Gastrocnemius medialis (tissue), 4 donors: ENCODE results near the gene MORN3.

ENCODE experiments used
- POLR2A ChIP-seq, 2 donors: fragments of 450-650 bp; IDR thresholded peaks; one replicate each; pipeline ENCODE4 v1.6.1; 2017; ENCODE audit warnings: antibody characterized with exemption in 2 of 2, mild to moderate bottlenecking in 2 of 2, moderate library complexity in 2 of 2
- TF ChIP-seq, protein P1 (sequence below), 5 experiments: fragments of 450-650 bp in 3 of 5; fragments of 200-600 bp in 2 of 5; sonication (generic) in 2 of 5; IDR thresholded peaks in 4 of 5; conservative IDR thresholded peaks in 1 of 5; 1 replicate in 4 of 5; 2 replicates in 1 of 5; pipeline ENCODE4 v1.5.1; 2016 to 2019; ENCODE audit warnings: antibody characterized with exemption in 5 of 5, mild to moderate bottlenecking in 3 of 5, moderate library complexity in 3 of 5

DNA sequence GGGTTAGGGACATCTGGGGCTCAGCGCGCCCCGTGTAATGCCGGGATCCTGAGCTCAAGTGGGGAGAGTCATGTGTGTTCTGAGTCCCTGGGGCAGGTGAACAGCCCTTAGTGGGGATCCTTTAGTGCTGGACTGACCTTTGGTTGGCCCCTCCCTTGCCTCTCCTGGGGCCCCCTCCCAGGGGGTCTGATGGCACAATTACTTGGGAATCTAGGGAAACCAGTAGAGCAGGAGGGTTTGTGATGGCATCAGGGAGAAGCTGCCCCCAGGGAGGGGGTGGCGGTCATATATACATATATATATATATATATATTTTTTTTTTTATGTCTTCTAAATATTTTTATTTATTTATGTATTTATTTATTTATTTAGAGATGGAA lies at the start of gene MORN3:
- TF ChIP-seq POLR2A (IDR thresholded peaks at IDR 0.05) = no peak
- TF ChIP-seq, protein P1, sequence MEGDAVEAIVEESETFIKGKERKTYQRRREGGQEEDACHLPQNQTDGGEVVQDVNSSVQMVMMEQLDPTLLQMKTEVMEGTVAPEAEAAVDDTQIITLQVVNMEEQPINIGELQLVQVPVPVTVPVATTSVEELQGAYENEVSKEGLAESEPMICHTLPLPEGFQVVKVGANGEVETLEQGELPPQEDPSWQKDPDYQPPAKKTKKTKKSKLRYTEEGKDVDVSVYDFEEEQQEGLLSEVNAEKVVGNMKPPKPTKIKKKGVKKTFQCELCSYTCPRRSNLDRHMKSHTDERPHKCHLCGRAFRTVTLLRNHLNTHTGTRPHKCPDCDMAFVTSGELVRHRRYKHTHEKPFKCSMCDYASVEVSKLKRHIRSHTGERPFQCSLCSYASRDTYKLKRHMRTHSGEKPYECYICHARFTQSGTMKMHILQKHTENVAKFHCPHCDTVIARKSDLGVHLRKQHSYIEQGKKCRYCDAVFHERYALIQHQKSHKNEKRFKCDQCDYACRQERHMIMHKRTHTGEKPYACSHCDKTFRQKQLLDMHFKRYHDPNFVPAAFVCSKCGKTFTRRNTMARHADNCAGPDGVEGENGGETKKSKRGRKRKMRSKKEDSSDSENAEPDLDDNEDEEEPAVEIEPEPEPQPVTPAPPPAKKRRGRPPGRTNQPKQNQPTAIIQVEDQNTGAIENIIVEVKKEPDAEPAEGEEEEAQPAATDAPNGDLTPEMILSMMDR (IDR thresholded peaks at IDR 0.05 in 4 of 5, conservative IDR thresholded peaks at IDR 0.05 in 1 of 5) = no peak
